ENCODE data around the gene SCAMP3. TPM values are rescaled to one million over a fixed set of nuclear protein-coding genes. Genes with fewer than 3 reads are reported as not detected.

The SCAMP3 gene
- total RNA-seq, 1 experiment from 2014 or later: 116 TPM

- peak; percentile 84 for DNase-seq (ENCODE audit: extremely low read depth, low read depth)
These were observed 53.4 kb downstream of the SCAMP3 start, which contains the start of gene MTX1 for GRCh38 chr1:155208541-155209311. Gene MTX1 (plus strand): TSS chr1:155208695. CDS start chr1:155208805, 110 bp downstream.

DNA sequence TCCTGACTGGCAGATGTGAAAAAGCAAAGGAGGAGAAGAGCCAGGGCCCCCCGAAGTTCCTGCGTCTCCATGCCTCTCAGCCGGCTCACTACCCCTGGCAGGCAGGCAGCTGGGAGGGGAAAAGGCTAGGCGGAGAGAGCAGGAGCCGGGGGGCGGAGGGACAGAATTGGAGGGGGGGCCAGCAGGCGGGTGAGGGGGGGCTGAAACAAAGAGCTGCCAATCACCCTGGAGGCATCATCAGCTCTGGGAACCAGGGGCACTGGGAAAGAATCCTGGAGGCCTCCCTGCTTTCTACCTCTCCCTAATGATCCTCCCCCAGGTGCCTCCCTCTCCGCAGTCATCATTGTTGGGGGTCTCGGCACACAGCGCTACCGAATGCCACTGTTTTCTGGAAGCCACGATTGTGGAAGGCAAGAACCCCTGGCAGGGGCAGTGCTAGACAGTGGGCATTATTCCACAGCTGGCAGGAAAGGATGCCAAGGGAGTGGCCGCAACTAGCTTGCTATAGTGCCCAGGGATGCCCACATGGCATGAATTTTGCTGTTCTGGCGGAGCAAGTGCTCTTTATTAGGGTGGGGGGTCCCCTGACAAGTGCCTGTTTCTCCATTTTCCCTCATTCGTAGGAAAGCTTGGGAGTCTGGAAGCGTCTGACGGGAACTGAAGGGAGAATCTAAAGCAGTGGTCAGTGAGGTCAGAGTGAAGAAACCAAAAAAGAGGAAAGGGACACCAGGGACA is 54.2 kb downstream of the SCAMP3 start, which contains the start of gene THBS3:
TSS of gene THBS3 (minus strand) at position 92 of the 735 bp plus-strand sequence. CDS start at position 71, 21 bp downstream.
- no peak for DNase-seq (ENCODE audit: extremely low read depth, low read depth)

DNA sequence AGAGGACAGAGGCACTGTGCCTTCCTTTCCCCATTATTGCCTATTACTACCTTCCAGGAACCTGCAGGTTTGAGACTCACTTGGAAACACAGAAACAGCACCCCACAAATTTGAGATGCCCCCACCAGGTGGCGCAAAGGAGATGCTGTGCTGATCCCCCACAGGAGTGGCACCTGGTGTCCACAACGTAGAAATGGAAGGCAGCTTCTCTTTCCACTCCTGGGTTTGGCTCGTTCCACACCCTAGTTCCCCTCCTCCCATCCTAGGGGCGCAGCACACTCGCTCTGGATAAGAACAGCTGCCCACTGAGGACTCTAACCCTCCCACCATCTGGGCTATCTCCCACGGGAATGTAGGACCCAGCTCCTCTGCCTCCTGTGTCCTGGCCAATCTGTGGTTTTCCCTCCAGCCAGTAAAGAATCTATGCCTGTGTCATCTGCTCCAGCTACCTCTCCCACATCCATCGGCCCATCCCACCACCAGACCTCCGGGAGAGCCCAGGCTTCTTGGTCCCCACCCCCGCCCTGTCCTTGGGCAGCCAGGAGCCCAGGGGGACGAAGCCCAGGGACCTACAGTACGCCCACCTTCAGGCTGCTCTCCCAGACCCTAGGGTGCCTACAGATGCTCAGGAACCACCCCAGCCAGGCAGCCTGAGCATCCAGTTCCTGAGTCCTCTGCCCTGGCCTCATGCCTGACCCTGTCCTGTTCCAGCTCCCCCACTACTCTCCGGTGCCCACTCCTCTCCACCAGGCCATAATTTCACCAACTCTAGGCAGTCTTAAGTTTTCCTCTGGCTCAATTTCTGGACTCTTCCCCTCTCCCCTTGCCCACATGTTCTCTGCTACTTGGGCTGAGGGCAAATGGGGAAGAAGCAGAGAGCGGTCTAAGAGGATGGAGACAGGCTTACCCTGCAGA is 55.0 kb downstream of the SCAMP3 start:
- DNase-seq (ENCODE audit: extremely low read depth, low read depth): peak; percentile 91

Other genes starting within 250 kb of the SCAMP3 start
- gene DCST2, start 228.6 kb downstream of the SCAMP3 start, total RNA-seq (2014; rRNA removed; shearing (Covaris generic)): 0.45 and 1.6 TPM in 2 replicates
- gene DCST1, start 228.5 kb downstream of the SCAMP3 start, total RNA-seq (2014; rRNA removed; shearing (Covaris generic)): not detected in 2 replicates
- 216 and 231 TPM in 2 replicates for gene ADAM15, start 211.0 kb downstream of the SCAMP3 start, total RNA-seq (2014; rRNA removed; shearing (Covaris generic))
- gene EFNA4, start 198.6 kb downstream of the SCAMP3 start, total RNA-seq (2014; rRNA removed; shearing (Covaris generic)): 12.1 TPM in 2 replicates
- gene EFNA3, start 183.5 kb downstream of the SCAMP3 start, total RNA-seq (2014; rRNA removed; shearing (Covaris generic)): 10.1 and 12.6 TPM in 2 replicates
- 18.1 and 22.3 TPM in 2 replicates for gene EFNA1, start 134.5 kb downstream of the SCAMP3 start, total RNA-seq (2014; rRNA removed; shearing (Covaris generic))
- gene SLC50A1, start 126.5 kb downstream of the SCAMP3 start, total RNA-seq (2014; rRNA removed; shearing (Covaris generic)): 49.7 and 53.4 TPM in 2 replicates
- gene DPM3, start 121.8 kb downstream of the SCAMP3 start, total RNA-seq (2014; rRNA removed; shearing (Covaris generic)): 49.8 and 50.9 TPM in 2 replicates
- gene KRTCAP2, start 89.1 kb downstream of the SCAMP3 start, total RNA-seq (2014; rRNA removed; shearing (Covaris generic)): 454 and 476 TPM in 2 replicates
- 0.27 and 0.43 TPM in 2 replicates for gene TRIM46, start 88.5 kb downstream of the SCAMP3 start, total RNA-seq (2014; rRNA removed; shearing (Covaris generic))
- gene THBS3, start 54.5 kb downstream of the SCAMP3 start, total RNA-seq (2014; rRNA removed; shearing (Covaris generic)): 18.0 and 19.5 TPM in 2 replicates
- 69.7 and 72.8 TPM in 2 replicates for gene MTX1, start 53.7 kb downstream of the SCAMP3 start, total RNA-seq (2014; rRNA removed; shearing (Covaris generic))
- gene ENTREP3, start 6.9 kb downstream of the SCAMP3 start, total RNA-seq (2014; rRNA removed; shearing (Covaris generic)): 12.6 and 16.6 TPM in 2 replicates
- gene CLK2, start 11.1 kb upstream of the SCAMP3 start, total RNA-seq (2014; rRNA removed; shearing (Covaris generic)): 37.3 and 48.3 TPM in 2 replicates
- 1.4 and 1.6 TPM in 2 replicates for gene HCN3, start 15.1 kb upstream of the SCAMP3 start, total RNA-seq (2014; rRNA removed; shearing (Covaris generic))
- gene PKLR, start 39.1 kb upstream of the SCAMP3 start, total RNA-seq (2014; rRNA removed; shearing (Covaris generic)): not detected in 2 replicates
- 124 and 142 TPM in 2 replicates for gene FDPS, start 46.5 kb upstream of the SCAMP3 start, total RNA-seq (2014; rRNA removed; shearing (Covaris generic))
- gene RUSC1, start 58.5 kb upstream of the SCAMP3 start, total RNA-seq (2014; rRNA removed; shearing (Covaris generic)): 80.4 and 86.6 TPM in 2 replicates

Data from NCI-H460 (cell line).